NCI-H2196 (cell line): Measurements from ENCODE around the gene AHNAK.
"Not testable (repeated sequence)": the region's sequence is repeated elsewhere in the genome, so short reads cannot be mapped to it uniquely, and the experiment has no call there.

ENCODE experiments used
- DNase-seq: peaks from one replicate; lab custom pipeline; 2025; ENCODE audit not compliant: unreplicated experiment; lab: John Stamatoyannopoulos, UW

AHNAK gene

GRCh38 chr11:62466444-62466843, 80.2 kb downstream of the AHNAK start:
- DNase-seq, result no peak

GRCh38 chr11:62464655-62465054, 82.0 kb downstream of the AHNAK start:
- no peak for DNase-seq

- DNase-seq, result no peak
Observed at GRCh38 chr11:62463121-62463542, 83.5 kb downstream of the AHNAK start.

- DNase-seq, result no peak
Observed at GRCh38 chr11:62462508-62462892, 84.1 kb downstream of the AHNAK start.

- DNase-seq, result no peak
Observed at GRCh38 chr11:62461740-62462507, 84.7 kb downstream of the AHNAK start.

- no peak for DNase-seq
Observed at GRCh38 chr11:62459080-62459479, 87.5 kb downstream of the AHNAK start.

- no peak for DNase-seq
Observed at GRCh38 chr11:62458212-62459002, 88.2 kb downstream of the AHNAK start.

GRCh38 chr11:62457478-62457877, 89.1 kb downstream of the AHNAK start:
- DNase-seq, result no peak

- DNase-seq, result peak; percentile 57
Observed at GRCh38 chr11:62456630-62457029, 90.0 kb downstream of the AHNAK start.

- no peak for DNase-seq
Observed at GRCh38 chr11:62452839-62453468, 93.7 kb downstream of the AHNAK start.

GRCh38 chr11:62452261-62452660, 94.3 kb downstream of the AHNAK start:
- DNase-seq, result no peak

- DNase-seq, result no peak
Observed at GRCh38 chr11:62451241-62451621, 95.4 kb downstream of the AHNAK start.

GRCh38 chr11:62450543-62451240, 95.9 kb downstream of the AHNAK start:
- DNase-seq, result no peak

- not testable (repeated sequence) for DNase-seq
Observed at GRCh38 chr11:62449912-62450311, 96.7 kb downstream of the AHNAK start.

GRCh38 chr11:62449451-62449851, 97.2 kb downstream of the AHNAK start:
- peak; percentile 77 for DNase-seq

- peak; percentile 22 for DNase-seq
Observed at GRCh38 chr11:62446091-62446490, 100.5 kb downstream of the AHNAK start.

GRCh38 chr11:62445314-62445740, 101.3 kb downstream of the AHNAK start:
- peak; percentile 54 for DNase-seq

GRCh38 chr11:62444835-62445234, 101.8 kb downstream of the AHNAK start:
- peak; percentile 33 for DNase-seq

GRCh38 chr11:62444236-62444833, 102.3 kb downstream of the AHNAK start:
- DNase-seq, result peak; percentile 53

GRCh38 chr11:62443390-62444235, 103.0 kb downstream of the AHNAK start:
- no peak for DNase-seq
